Hematopoietic multipotent progenitor cell treated with erythropoietin and hydrocortisone succinate and interleukin-3 and kit ligand, for 6 days (in vitro differentiated cells): Measurements from ENCODE around the gene THBS2.
"Not testable (repeated sequence)": the region's sequence is repeated elsewhere in the genome, so short reads cannot be mapped to it uniquely, and the experiment has no call there.

Source experiments
- DNase-seq: peaks from one replicate; pipeline ENCODE4 v3.0.0-alpha.2; 2015

Gene THBS2

GRCh38 chr6:169205176-169206160 lies 48.2 kb downstream of the THBS2 start:
- no peak for DNase-seq

- no peak for DNase-seq
These were observed 49.5 kb downstream of the THBS2 start for GRCh38 chr6:169204167-169204566.

GRCh38 chr6:169201985-169202384 lies 51.7 kb downstream of the THBS2 start:
- no peak for DNase-seq

GRCh38 chr6:169200893-169201514 lies 52.6 kb downstream of the THBS2 start:
- DNase-seq, result no peak

- no peak for DNase-seq
These were observed 53.9 kb downstream of the THBS2 start for GRCh38 chr6:169199625-169200335.

- DNase-seq, result no peak
These were observed 54.8 kb downstream of the THBS2 start for GRCh38 chr6:169198885-169199284.

- DNase-seq, result not testable (repeated sequence)
These were observed 55.7 kb downstream of the THBS2 start for GRCh38 chr6:169197929-169198328.

- not testable (repeated sequence) for DNase-seq
These were observed 57.4 kb downstream of the THBS2 start for GRCh38 chr6:169196279-169196678.

- no peak for DNase-seq
These were observed 58.9 kb downstream of the THBS2 start for GRCh38 chr6:169194737-169195136.

- DNase-seq, result no peak
These were observed 62.7 kb downstream of the THBS2 start for GRCh38 chr6:169190970-169191369.

GRCh38 chr6:169190144-169190584 lies 63.5 kb downstream of the THBS2 start:
- DNase-seq, result no peak

GRCh38 chr6:169189686-169190085 lies 64.0 kb downstream of the THBS2 start:
- DNase-seq, result no peak

- DNase-seq, result no peak
These were observed 64.5 kb downstream of the THBS2 start for GRCh38 chr6:169189182-169189581.

GRCh38 chr6:169188475-169188874 lies 65.2 kb downstream of the THBS2 start:
- no peak for DNase-seq

GRCh38 chr6:169188051-169188470 lies 65.6 kb downstream of the THBS2 start:
- no peak for DNase-seq

GRCh38 chr6:169186496-169187169 lies 67.0 kb downstream of the THBS2 start:
- DNase-seq, result no peak

GRCh38 chr6:169185692-169186485 lies 67.8 kb downstream of the THBS2 start:
- no peak for DNase-seq

GRCh38 chr6:169185011-169185521 lies 68.6 kb downstream of the THBS2 start:
- no peak for DNase-seq

- DNase-seq, result no peak
These were observed 69.2 kb downstream of the THBS2 start for GRCh38 chr6:169184419-169184818.

- no peak for DNase-seq
These were observed 70.4 kb downstream of the THBS2 start for GRCh38 chr6:169183233-169183632.

GRCh38 chr6:169179831-169180230 lies 73.8 kb downstream of the THBS2 start:
- not testable (repeated sequence) for DNase-seq
